Epithelial cell of esophagus (primary cell): Measurements from ENCODE around the gene MAPKAPK5.
"Not testable (repeated sequence)": the region's sequence is repeated elsewhere in the genome, so short reads cannot be mapped to it uniquely, and the experiment has no call there.

Experiments used
- DNase-seq: peaks from one replicate; pipeline ENCODE4 v3.0.0; 2010; ENCODE audit warnings: low read depth
- H3K4me3 ChIP-seq: 2 replicates; pipeline ENCODE4 v1.5.1; 2011; ENCODE audit warnings: mild to moderate bottlenecking, low read length, control low read depth
- CTCF ChIP-seq: IDR thresholded peaks from 2 replicates; pipeline ENCODE4 v1.5.1; 2011; ENCODE audit warnings: low read depth, mild to moderate bottlenecking, low read length, control low read depth, inconsistent platforms; ENCODE audit not compliant: insufficient read depth; ENCODE audit errors: missing control alignments

Gene MAPKAPK5

GRCh38 chr12:111806304-111806703 lies 35.7 kb upstream of the MAPKAPK5 start:
- H3K4me3 ChIP-seq, result no peak overlapping the region
- no peak for DNase-seq
- no peak for TF ChIP-seq CTCF

- DNase-seq, result no peak
- no peak for TF ChIP-seq CTCF
- H3K4me3 ChIP-seq, result no peak overlapping the region
Measured at GRCh38 chr12:111807232-111807631, 34.8 kb upstream of the MAPKAPK5 start.

- DNase-seq, result peak; percentile 85
- no peak overlapping the region for H3K4me3 ChIP-seq
- TF ChIP-seq CTCF, result peak; percentile 85
Measured at GRCh38 chr12:111812881-111813741, 28.9 kb upstream of the MAPKAPK5 start.

- H3K4me3 ChIP-seq, result no peak overlapping the region
- no peak for TF ChIP-seq CTCF
- DNase-seq, result no peak
Measured at GRCh38 chr12:111816065-111816615, 25.9 kb upstream of the MAPKAPK5 start.

- H3K4me3 ChIP-seq, DNase-seq: not testable (repeated sequence)
Measured at GRCh38 chr12:111816898-111817297, 25.1 kb upstream of the MAPKAPK5 start.

- TF ChIP-seq CTCF, result no peak
- no peak for DNase-seq
Measured at GRCh38 chr12:111818340-111818739, 23.7 kb upstream of the MAPKAPK5 start.

GRCh38 chr12:111819191-111820158 lies 22.6 kb upstream of the MAPKAPK5 start:
- DNase-seq, result peak; percentile 60
- H3K4me3 ChIP-seq, result no peak overlapping the region
- no peak for TF ChIP-seq CTCF

More at GRCh38 chr12:111818340-111818739, 23.7 kb upstream of the MAPKAPK5 start:
- H3K4me3 ChIP-seq, result no peak overlapping the region

- not testable (repeated sequence) for H3K4me3 ChIP-seq, DNase-seq
Measured at GRCh38 chr12:111820828-111821227, 21.2 kb upstream of the MAPKAPK5 start.
